RWPE1 (cell line): ENCODE results near the gene RGS18.

ENCODE experiments used
- CTCF ChIA-PET: fragments of 350-600 bp; sonication (Branson Sonifier 250); formaldehyde crosslinking; extraction: SDS; loops from one replicate; lab custom pipeline; 2021; lab: Yijun Ruan, JAX
- POLR2A ChIA-PET: fragments of 400-600 bp; formaldehyde crosslinking; extraction: SDS; loops from one replicate; lab custom pipeline; 2020; ENCODE audit warnings: antibody characterized with exemption; ENCODE audit not compliant: low non-redundant PET; lab: Yijun Ruan, JAX
- DNase-seq: peaks from one replicate; pipeline ENCODE4 v3.0.0; 2012; ENCODE audit warnings: low spot score
- H3K27ac ChIP-seq: fragments of 450-650 bp; 2 replicates; pipeline ENCODE4 v1.5.1; 2017
- CTCF ChIP-seq: fragments of 450-650 bp; conservative IDR thresholded peaks from 2 replicates; pipeline ENCODE4 v1.5.1; 2017; ENCODE audit warnings: low read depth, mild to moderate bottlenecking

Gene RGS18

GRCh38 chr1:192147221-192147620, 11.0 kb upstream of the RGS18 start:
- ChIA-PET POLR2A (no interaction called here), CTCF (interaction anchor here (0.6 kb wide), 1 partner anchor 1341 kb away, joined by 3 read pairs; no protein-coding TSS in a partner anchor)
- H3K27ac ChIP-seq: no peak overlapping the region
- no peak for TF ChIP-seq CTCF
- no peak for DNase-seq

- DNase-seq: no peak
- H3K27ac ChIP-seq: no peak overlapping the region
- CTCF ChIA-PET: no interaction called here
- no peak for TF ChIP-seq CTCF
- POLR2A ChIA-PET: no interaction called here
Observed at GRCh38 chr1:192147696-192148095, 10.6 kb upstream of the RGS18 start.

DNA sequence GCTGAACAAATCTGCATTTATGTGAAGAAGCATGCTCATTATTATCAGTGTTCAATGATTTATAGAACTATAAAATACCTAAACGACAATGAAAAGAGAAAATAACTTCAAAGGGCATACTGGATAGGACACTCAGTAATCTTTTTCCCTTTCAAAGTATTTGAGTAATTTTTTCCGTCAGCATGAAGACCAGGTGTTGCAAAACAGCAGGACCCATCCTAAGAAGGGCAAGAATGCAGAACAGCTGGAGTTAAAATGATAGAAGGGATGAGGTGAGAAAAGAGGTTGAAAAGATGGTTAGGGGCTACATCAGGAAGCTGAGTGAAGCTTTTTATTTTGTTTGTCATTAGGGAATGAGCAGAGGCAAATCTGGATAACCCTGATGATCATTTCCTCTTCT, 7.1 kb upstream of the RGS18 start:
- TF ChIP-seq CTCF: no peak
- POLR2A ChIA-PET: no interaction called here
- DNase-seq: no peak
- CTCF ChIA-PET: interaction anchor here (0.6 kb wide), 1 partner anchor 36 kb away, joined by 3 read pairs; no protein-coding TSS in a partner anchor
- no peak overlapping the region for H3K27ac ChIP-seq

DNA sequence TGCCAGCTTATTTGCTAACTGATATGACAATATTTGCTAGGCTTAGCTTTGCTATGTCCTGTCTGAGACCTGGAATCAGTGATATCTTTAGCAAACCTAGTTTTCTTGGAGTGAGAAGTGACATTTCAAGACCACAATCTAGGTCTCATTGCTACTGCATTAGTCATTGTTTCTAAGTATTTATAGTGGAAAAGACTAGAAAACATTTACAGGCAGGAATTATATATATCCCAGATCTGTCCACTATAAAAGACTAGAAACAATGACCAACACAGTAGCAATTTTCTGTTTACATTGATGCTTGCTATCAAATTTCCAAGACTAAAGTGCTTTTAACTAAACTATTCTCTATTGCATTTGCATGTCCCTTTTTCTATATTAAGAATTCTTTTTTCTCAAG, 5.0 kb upstream of the RGS18 start:
- TF ChIP-seq CTCF: no peak
- DNase-seq: no peak
- POLR2A ChIA-PET: no interaction called here
- no peak overlapping the region for H3K27ac ChIP-seq
- CTCF ChIA-PET: no interaction called here

DNA sequence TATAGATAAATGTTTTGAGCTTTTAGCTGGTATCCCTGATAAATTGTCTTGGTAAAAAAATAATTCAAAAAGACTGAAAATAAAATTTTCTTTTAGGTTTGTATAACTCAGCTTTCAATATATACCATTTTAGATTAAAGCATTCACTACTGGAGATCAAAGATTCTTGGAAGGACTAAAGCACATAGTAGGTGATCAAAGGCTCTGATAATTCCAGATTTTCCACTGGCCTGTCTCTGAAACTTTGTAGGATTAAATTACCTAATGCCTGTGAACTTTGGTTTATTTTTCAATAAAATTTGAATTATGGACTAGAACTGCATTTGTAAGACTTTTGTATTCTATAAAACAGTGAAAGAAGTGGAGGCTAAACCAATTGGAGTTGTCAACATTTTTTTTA, 1.2 kb upstream of the RGS18 start:
- no peak for TF ChIP-seq CTCF
- CTCF ChIA-PET: no interaction called here
- no peak for DNase-seq
- POLR2A ChIA-PET: no interaction called here
- H3K27ac ChIP-seq: no peak overlapping the region

- no peak for DNase-seq
- CTCF ChIA-PET: no interaction called here
- no peak for TF ChIP-seq CTCF
- POLR2A ChIA-PET: no interaction called here
- no peak overlapping the region for H3K27ac ChIP-seq
Observed at GRCh38 chr1:192159014-192159413, 752 bp downstream of the RGS18 start.

- TF ChIP-seq CTCF: no peak
- H3K27ac ChIP-seq: no peak overlapping the region
Observed at GRCh38 chr1:192159781-192160180, 1.5 kb downstream of the RGS18 start.

More at GRCh38 chr1:192159781-192160180, 1.5 kb downstream of the RGS18 start:
- CTCF ChIA-PET: no interaction called here
- no peak for DNase-seq
- POLR2A ChIA-PET: no interaction called here
